Kidney epithelial cell (primary cell): ENCODE data around the gene PRCD. TPM values are rescaled to one million over a fixed set of nuclear protein-coding genes. Genes with fewer than 3 reads are reported as not detected.
"Not testable (repeated sequence)": the region's sequence is repeated elsewhere in the genome, so short reads cannot be mapped to it uniquely, and the experiment has no call there.

Experiments
- DNase-seq: peaks from one replicate; pipeline ENCODE4 v3.0.0-alpha.2; 2010; ENCODE audit warnings: low read depth
- H3K27me3 ChIP-seq: 2 replicates; pipeline ENCODE4 v1.6.0; 2011; ENCODE audit warnings: low read length; ENCODE audit not compliant: control insufficient read depth, insufficient read depth
- H3K36me3 ChIP-seq: 2 replicates; pipeline ENCODE4 v1.5.1; 2011; ENCODE audit warnings: low read length; ENCODE audit not compliant: control insufficient read depth, insufficient read depth
- H3K4me3 ChIP-seq: 2 replicates; pipeline ENCODE4 v1.5.1; 2011; ENCODE audit warnings: low read depth, mild to moderate bottlenecking, control low read depth, low read length
- total RNA-seq: library from RNA; depleted of rRNA; stranded (reverse); fragments of >200 nt; gene quantifications from 2 replicates; pipeline ENCODE4 v1.2.3, GENCODE V29; 2015
- TF ChIP-seq, protein P1 (sequence below): IDR thresholded peaks from 2 replicates; pipeline ENCODE4 v1.5.1; 2011; ENCODE audit warnings: mild to moderate bottlenecking, moderate library complexity, low read length, control low read depth, inconsistent platforms; ENCODE audit not compliant: insufficient read depth, poor library complexity, severe bottlenecking

The PRCD gene
- total RNA-seq, 1 donor from 2014 or later = not detected

DNA sequence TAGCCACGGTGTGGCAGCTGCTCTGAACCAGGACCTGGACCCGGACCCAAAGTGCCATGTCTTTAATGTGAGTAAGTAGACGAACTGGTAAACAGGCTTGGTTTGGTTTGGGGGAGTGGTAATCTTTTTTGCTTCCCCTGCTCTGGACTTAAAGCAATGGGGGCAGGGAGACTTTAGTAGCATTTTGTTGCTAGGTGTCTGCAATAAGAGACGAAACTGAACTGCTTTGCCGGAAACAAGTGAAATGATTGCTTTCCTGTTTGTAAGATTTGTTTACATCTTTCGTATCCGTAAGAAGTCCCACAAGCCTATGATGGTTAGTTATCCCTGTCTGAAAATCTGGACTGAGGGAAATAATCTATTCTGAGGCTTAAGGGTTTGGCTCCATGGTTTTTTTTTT, 21.5 kb downstream of the PRCD start:
- H3K27me3 ChIP-seq = no peaks in the 10 kb centered on the region
- DNase-seq = no peak
- H3K4me3 ChIP-seq = no peak overlapping the region
- no peaks in the 10 kb centered on the region for H3K36me3 ChIP-seq
- TF ChIP-seq, protein P1, sequence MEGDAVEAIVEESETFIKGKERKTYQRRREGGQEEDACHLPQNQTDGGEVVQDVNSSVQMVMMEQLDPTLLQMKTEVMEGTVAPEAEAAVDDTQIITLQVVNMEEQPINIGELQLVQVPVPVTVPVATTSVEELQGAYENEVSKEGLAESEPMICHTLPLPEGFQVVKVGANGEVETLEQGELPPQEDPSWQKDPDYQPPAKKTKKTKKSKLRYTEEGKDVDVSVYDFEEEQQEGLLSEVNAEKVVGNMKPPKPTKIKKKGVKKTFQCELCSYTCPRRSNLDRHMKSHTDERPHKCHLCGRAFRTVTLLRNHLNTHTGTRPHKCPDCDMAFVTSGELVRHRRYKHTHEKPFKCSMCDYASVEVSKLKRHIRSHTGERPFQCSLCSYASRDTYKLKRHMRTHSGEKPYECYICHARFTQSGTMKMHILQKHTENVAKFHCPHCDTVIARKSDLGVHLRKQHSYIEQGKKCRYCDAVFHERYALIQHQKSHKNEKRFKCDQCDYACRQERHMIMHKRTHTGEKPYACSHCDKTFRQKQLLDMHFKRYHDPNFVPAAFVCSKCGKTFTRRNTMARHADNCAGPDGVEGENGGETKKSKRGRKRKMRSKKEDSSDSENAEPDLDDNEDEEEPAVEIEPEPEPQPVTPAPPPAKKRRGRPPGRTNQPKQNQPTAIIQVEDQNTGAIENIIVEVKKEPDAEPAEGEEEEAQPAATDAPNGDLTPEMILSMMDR = no peak

DNA sequence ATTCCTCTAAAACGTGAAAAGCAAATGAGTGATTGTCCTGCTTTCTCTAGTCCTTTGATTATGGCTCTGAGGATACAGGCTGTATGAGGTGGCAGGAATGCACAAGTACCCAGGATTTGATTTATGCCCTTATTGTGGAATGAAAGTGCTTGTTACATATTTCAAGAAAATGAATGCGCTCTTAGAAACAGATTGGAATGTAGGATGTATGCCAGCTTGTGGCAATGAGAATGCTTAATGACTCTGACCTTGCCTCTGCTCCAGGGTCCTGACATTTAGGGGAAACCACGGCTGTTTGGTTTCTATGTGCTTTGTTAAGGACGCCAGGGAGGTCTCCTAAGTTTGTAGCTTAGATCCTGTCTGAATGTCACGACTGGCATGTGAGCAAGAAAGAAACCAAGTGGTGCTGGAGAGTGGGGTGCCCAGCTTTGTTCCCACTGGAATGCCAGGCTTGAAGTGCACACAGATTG, 22.0 kb downstream of the PRCD start:
- DNase-seq = no peak
- TF ChIP-seq, protein P1 = no peak
- H3K4me3 ChIP-seq = no peak overlapping the region

DNA sequence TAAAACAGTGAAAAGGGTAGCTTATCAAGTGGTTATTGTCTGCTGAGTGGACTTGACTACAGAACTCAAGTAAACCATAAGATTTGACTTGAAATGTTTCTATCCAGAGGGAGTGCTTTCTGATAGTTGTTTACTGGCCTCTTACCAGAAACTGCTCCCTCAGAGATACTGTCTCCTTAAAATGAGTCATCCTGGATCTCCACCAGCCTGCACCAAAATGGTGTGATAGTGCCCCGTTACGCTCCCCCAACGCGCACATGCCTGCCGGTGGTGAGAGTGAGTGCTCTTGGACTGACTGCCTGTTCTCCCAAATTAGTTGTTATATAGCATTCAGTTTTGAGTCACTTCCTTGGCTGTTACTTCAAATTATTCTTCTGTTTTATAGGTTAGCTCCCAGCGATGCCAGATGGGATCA, 22.9 kb downstream of the PRCD start:
- H3K36me3 ChIP-seq = no peaks in the 10 kb centered on the region
- no peak overlapping the region for H3K4me3 ChIP-seq
- no peak for DNase-seq
- TF ChIP-seq, protein P1 = no peak
- H3K27me3 ChIP-seq = no peaks in the 10 kb centered on the region

More for the DNA sequence above, 22.0 kb downstream of the PRCD start:
- Histone ChIP-seq H3K27me3 (no peaks in the 10 kb centered on the region), H3K36me3 (no peaks in the 10 kb centered on the region)

DNA sequence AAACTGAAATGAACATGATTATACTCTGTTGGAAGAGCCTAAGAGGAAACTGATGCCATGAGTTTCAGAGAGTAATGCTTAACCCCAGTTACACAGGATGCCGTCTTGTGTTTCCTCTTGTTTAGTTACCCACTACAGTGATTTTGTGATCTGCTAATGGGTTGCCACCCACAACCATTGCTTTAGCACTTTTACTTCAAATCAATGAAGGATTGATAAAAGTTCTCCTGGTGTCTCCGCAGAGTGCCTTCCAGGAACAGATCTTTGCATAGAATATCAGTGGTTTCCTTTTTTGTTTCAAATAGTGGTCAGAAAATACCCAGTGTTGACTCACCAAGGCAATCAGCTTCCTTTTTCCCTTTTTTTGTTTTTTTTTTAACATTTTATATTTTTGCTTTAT, 23.5 kb downstream of the PRCD start:
- H3K27me3 ChIP-seq, DNase-seq, H3K36me3 ChIP-seq, H3K4me3 ChIP-seq: not testable (repeated sequence)

DNA sequence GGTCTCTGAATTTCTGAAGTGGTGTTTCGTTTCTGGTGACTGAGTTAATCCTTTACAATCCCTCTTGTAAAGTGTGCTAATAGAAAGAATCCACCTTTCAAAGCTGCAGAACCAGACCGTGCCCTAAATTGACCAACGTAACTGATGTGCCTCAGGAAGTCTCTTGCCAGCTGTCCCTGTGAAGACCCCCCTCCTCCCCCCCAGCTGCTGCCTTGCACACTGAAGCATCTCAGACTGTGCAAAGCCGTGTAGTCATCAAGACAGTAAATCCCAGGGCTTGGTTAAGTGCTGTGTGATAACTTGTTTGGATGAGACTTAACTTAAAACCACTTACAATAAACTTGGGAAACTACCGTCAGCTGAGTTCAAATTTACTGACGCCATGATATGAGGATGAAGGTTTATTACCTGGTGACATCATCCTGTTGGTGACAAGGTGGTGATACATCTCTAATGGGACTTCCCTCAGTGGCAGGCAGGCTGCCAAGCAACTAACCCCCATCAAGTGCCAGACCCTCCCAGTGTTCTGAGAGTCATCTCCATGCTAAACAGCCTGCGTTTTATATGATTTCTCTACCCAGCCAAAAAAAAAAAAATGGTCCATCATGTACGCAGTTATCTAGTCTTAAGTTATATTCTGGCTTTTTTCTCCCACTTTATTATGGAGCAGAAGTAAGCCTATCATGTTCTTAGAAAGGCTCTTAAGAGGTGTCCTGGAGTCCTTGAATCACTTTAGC, 25.3 kb downstream of the PRCD start:
- H3K36me3 ChIP-seq, H3K27me3 ChIP-seq, DNase-seq, H3K4me3 ChIP-seq: not testable (repeated sequence)

DNA sequence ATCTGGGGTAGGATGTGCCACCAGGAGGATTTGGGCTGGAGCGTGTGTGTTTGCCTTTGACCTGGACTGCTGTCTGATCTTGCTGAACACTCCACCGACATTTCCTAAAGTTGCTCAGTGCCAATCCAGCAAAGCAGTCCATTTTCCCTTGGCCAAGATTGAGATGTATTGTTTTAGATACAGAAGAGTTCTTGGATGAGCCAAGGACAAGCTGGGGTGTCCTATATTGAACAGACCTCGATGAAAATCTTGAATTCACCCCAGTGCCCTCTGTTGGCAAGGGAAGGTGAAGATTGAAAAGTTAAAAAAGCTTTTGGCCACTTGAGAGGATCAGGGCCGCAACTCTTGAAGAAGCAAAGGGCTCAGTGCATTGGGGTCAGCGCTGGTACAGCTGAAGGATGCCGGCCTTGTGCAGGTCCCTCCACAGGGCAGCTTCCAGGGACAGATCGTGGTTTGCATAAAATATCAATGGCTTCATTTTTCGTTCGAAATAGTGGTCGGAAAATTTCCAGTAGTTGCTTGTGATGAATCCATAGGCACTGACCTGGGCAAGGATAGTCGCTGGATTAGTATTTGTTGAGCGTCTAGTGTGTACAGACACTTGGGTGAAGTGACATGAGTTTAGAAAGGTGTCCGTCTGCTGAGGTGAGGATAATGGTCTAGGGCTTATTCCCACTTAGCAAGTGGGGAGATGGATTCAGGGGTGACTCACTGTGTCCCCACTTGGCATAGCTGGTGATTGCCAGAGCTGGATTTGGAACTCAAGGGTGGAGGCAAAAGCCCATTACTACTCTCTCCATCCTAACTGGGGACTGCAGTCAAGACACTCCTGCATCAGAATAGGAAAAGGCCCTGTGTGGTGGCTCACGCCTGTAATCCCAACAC, 26.1 kb downstream of the PRCD start:
- H3K36me3 ChIP-seq = no peaks in the 10 kb centered on the region
- no peak for DNase-seq
- no peaks in the 10 kb centered on the region for H3K27me3 ChIP-seq
- no peak overlapping the region for H3K4me3 ChIP-seq
- TF ChIP-seq, protein P1 = no peak
